Epithelial cell of alveolus of lung (primary cell): ENCODE measurements around the gene RANBP17. TPM values are rescaled to one million over a fixed set of nuclear protein-coding genes. Genes with fewer than 3 reads are reported as not detected.

ENCODE experiments used
- total RNA-seq: library from RNA; depleted of rRNA; stranded (reverse); fragments of >200 nt; gene quantifications from 2 replicates; pipeline ENCODE4 v1.2.1, GENCODE V29; 2015

Gene RANBP17
- total RNA-seq = 4.4 and 5.1 TPM in 2 replicates

DNA sequence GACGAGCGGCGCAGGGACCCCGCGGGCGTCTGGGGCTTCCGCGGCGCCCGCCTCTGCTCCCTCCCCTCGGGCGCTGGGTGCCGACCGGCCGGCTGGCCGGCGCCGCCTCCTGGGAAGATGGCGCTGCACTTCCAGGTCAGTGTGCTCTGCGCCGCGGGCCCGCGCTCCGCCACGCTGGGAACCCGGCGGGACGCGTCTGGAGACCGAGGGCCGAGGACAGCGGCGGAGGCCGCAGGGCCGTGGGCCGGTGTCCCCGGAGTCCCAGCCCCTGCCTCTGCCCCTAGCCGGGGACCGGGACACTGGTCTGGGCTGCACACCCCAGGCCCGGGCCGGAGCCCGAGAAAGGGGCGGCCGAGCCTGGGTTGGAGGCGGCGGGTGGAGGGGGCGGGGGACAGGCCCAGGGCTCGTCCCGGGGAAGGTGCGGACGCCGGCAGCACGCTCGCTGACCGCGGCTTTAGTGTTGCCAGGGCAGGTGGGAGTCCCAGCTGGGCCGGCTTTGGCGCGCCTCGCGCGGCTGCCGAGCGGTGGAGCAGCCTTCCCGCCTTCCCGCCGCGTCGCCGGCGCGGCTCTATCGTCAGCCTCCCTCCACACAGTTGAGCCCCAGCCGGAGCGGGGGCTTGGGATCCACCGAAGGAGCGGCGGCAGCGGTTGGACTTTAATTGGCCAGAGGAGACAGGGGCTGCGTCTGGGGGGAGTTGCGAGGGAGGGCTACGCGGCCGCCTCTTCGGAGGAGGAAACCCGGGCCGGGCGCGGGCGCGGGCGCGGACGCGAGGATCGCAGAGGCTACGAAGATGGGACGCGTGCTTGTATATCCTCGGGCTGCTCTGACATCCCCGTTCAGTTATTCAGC lies at the start of gene RANBP17:
RANBP17 (plus strand) TSS at position 102 of the 850 bp plus-strand sequence.

DNA sequence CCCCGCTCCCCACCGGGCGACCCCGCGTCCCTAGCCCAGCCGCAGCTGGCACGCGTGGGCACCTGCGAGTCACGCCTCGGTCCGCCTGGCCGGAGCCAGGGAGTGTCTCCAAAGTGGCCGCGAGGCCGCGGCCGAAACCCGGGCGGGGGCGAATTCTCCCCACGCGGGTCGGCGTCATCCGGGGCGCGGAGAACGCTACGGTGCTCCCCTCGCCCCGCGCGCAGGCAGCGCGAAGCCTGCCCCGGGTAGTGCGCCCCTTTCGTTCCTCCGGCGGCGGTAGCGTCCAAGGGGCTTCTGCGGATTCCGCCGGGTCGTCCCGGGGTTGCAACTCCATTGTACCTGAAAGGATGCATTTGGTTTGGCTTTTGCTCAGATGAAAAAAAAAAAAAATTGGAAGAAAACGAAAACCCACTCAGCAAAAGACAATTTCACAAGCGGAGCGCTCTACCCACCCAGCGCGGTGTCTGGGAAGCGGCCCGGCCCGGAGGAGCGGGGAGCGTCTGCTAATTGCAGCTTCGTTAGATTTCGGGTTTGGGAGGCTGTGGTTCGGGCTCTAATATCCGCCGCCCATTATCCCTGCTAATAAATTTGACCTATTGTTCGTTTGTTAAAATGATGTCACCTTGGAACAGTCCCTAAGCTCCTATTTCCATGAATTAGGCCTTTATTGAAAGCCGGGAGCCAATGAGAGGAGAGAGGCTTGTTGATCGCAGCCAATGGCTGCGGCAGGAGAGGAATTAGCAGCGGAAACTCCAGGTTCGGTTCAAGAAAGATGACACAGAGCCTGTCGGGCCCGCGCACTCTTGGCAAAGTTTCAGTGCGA lies 446.8 kb downstream of the RANBP17 start, which contains the start of gene TLX3:
TLX3 (plus strand) TSS at position 796 of the 823 bp plus-strand sequence. CDS start 118 bp downstream, outside the sequence.

Other genes starting within 250 kb of the RANBP17 start
- gene GABRP, start 78.3 kb upstream of the RANBP17 start, total RNA-seq = not detected in 2 replicates